Thymus (tissue), 11 donors: ENCODE data around the gene HOXC6. TPM values are rescaled to one million over a fixed set of nuclear protein-coding genes. Genes with fewer than 3 reads are reported as not detected.

Experiments used
- DNase-seq, 9 donors: peaks; one replicate each; pipeline ENCODE4 v3.0.0-alpha.2; 2013; ENCODE audit warnings: low spot score in 9 of 9, low read depth in 6 of 9, missing footprints in 1 of 9
- H3K27ac ChIP-seq, 2 donors: one replicate each; pipeline ENCODE4 v1.5.1; 2013; ENCODE audit warnings: control low read depth in 1 of 2, low read depth in 1 of 2, low read length in 1 of 2, mild to moderate bottlenecking in 1 of 2, moderate library complexity in 1 of 2
- H3K27me3 ChIP-seq, 2 donors: one replicate each; pipeline ENCODE4 v1.5.1; 2013; ENCODE audit warnings: low read length in 1 of 2; ENCODE audit not compliant: control insufficient read depth in 2 of 2, insufficient read depth in 1 of 2
- H3K36me3 ChIP-seq, 2 donors: one replicate each; pipeline ENCODE4 v1.5.1; 2013; ENCODE audit warnings: low read length in 1 of 2, mild to moderate bottlenecking in 1 of 2, moderate library complexity in 1 of 2; ENCODE audit not compliant: control insufficient read depth in 2 of 2, insufficient read depth in 2 of 2
- H3K4me1 ChIP-seq, 2 donors: one replicate each; pipeline ENCODE4 v1.5.1; 2013; ENCODE audit warnings: low read length in 2 of 2; ENCODE audit not compliant: control insufficient read depth in 2 of 2, insufficient read depth in 2 of 2
- H3K4me3 ChIP-seq, 2 donors: one replicate each; pipeline ENCODE4 v1.5.1; 2013; ENCODE audit warnings: low read length in 2 of 2, control low read depth in 1 of 2, mild to moderate bottlenecking in 1 of 2
- H3K9me3 ChIP-seq, 2 donors: one replicate each; pipeline ENCODE4 v1.5.1; 2013; ENCODE audit warnings: low read length in 1 of 2, mild to moderate bottlenecking in 1 of 2; ENCODE audit not compliant: control insufficient read depth in 2 of 2, insufficient read depth in 1 of 2
- WGBS: extraction: QIAGEN DNeasy Blood & Tissue Kit; methylation state at CpG from one replicate; pipeline ENCODE4 v1.1.7; 2013; 5-methylcytosine and 5-hydroxymethylcytosine counted together
- polyA plus RNA-seq: library from polyadenylated mRNA; stranded (reverse); fragments of 200-250 nt; gene quantifications from one replicate; pipeline ENCODE4 v1.2.3, GENCODE V29; 2013
- total RNA-seq: library from RNA; stranded (reverse); fragments of 120-200 nt; gene quantifications from one replicate; pipeline ENCODE4 v1.2.4, GENCODE V29; 2013
- donor health status: healthy.

HOXC6 gene
- total and polyA plus RNA-seq, 2 donors = 0.14 to 0.43 TPM

GRCh38 chr12:54050482-54050810 is 22.2 kb downstream of the HOXC6 start:
- Histone ChIP-seq H3K9me3 (peaks cover 0 to 4% of the 10 kb centered on the region in 2 donors), H3K36me3 (no peaks in the 10 kb centered on the region), H3K4me1 (peaks cover 0 to 6% of the 10 kb centered on the region in 2 donors), H3K27me3 (peaks cover 83 to 99% of the 10 kb centered on the region in 2 donors), H3K4me3 (no peak overlapping the region), H3K27ac (no peak overlapping the region)
- DNase-seq = no peak
- 11% methylated on average over 2 of the region's 2 CpGs for WGBS

GRCh38 chr12:54051026-54051842 is 23.0 kb downstream of the HOXC6 start:
- no peak for DNase-seq
- Histone ChIP-seq H3K4me1 (peaks cover 0 to 6% of the 10 kb centered on the region in 2 donors), H3K9me3 (peaks cover 0 to under 1% of the 10 kb centered on the region in 2 donors), H3K36me3 (no peaks in the 10 kb centered on the region), H3K27ac (no peak overlapping the region), H3K27me3 (peaks cover 85 to 99% of the 10 kb centered on the region in 2 donors), H3K4me3 (no peak overlapping the region)
- WGBS = 16% methylated on average over 12 of the region's 12 CpGs

- Histone ChIP-seq H3K4me3 (no peak overlapping the region), H3K9me3 (no peaks in the 10 kb centered on the region), H3K36me3 (no peaks in the 10 kb centered on the region), H3K27me3 (peaks cover 85 to 99% of the 10 kb centered on the region in 2 donors), H3K27ac (no peak overlapping the region), H3K4me1 (peaks cover 0 to 6% of the 10 kb centered on the region in 2 donors)
- WGBS = 6% methylated on average over 24 of the region's 24 CpGs
- no peak for DNase-seq
Measured at GRCh38 chr12:54051874-54052437, 23.7 kb downstream of the HOXC6 start.

GRCh38 chr12:54052438-54053002 is 24.3 kb downstream of the HOXC6 start:
- H3K36me3 ChIP-seq = no peaks in the 10 kb centered on the region
- H3K27ac ChIP-seq = no peak overlapping the region
- 14% methylated on average over 10 of the region's 10 CpGs for WGBS
- no peaks in the 10 kb centered on the region for H3K9me3 ChIP-seq
- H3K4me3 ChIP-seq = no peak overlapping the region
- H3K27me3 ChIP-seq = peaks cover 87 to 99% of the 10 kb centered on the region in 2 donors
- H3K4me1 ChIP-seq = peaks cover 0 to 6% of the 10 kb centered on the region in 2 donors
- DNase-seq = no peak

- DNase-seq = peak in 1 of 9 donors; percentile 19
- 5% methylated on average over 22 of the region's 22 CpGs for WGBS
- no peak overlapping the region for H3K27ac ChIP-seq
Measured at GRCh38 chr12:54053003-54053750, 24.9 kb downstream of the HOXC6 start.

GRCh38 chr12:54053751-54054741 is 25.8 kb downstream of the HOXC6 start, which contains the start of gene HOXC4:
Gene HOXC4 (plus strand): TSS chr12:54053835. CDS start chr12:54053923, 88 bp downstream.
- WGBS = 8% methylated on average over 52 of the region's 52 CpGs
- DNase-seq = no peak
- Histone ChIP-seq H3K27ac (no peak within 1 kb of the TSS), H3K4me1 (peaks cover 0 to 6% of the 10 kb centered on the region in 2 donors), H3K4me3 (peak within 1 kb of the TSS; percentile 9 to 18), H3K36me3 (no peaks in the 10 kb centered on the region), H3K9me3 (no peaks in the 10 kb centered on the region), H3K27me3 (peaks cover 82 to 99% of the 10 kb centered on the region in 2 donors)

More at GRCh38 chr12:54053003-54053750, 24.9 kb downstream of the HOXC6 start:
- no peaks in the 10 kb centered on the region for H3K36me3 ChIP-seq
- H3K9me3 ChIP-seq = no peaks in the 10 kb centered on the region
- peaks cover 0 to 6% of the 10 kb centered on the region in 2 donors for H3K4me1 ChIP-seq
- H3K27me3 ChIP-seq = peaks cover 85 to 99% of the 10 kb centered on the region in 2 donors
- peak overlapping the region in 1 of 2 donors; percentile 18 for H3K4me3 ChIP-seq

GRCh38 chr12:54054742-54055194 is 26.5 kb downstream of the HOXC6 start:
- Histone ChIP-seq H3K27ac (no peak overlapping the region), H3K9me3 (no peaks in the 10 kb centered on the region), H3K4me3 (no peak overlapping the region), H3K4me1 (peaks cover 0 to 6% of the 10 kb centered on the region in 2 donors), H3K36me3 (no peaks in the 10 kb centered on the region), H3K27me3 (peaks cover 85 to 99% of the 10 kb centered on the region in 2 donors)
- no peak for DNase-seq
- WGBS = 19% methylated on average over 24 of the region's 24 CpGs

- H3K36me3 ChIP-seq = no peaks in the 10 kb centered on the region
- 67% methylated on average over 2 of the region's 2 CpGs for WGBS
- peaks cover 0 to 4% of the 10 kb centered on the region in 2 donors for H3K9me3 ChIP-seq
- DNase-seq = no peak
- peaks cover 86 to 99% of the 10 kb centered on the region in 2 donors for H3K27me3 ChIP-seq
- H3K4me1 ChIP-seq = peaks cover 0 to 6% of the 10 kb centered on the region in 2 donors
- H3K4me3 ChIP-seq = no peak overlapping the region
- H3K27ac ChIP-seq = no peak overlapping the region
Measured at GRCh38 chr12:54055552-54055951, 27.3 kb downstream of the HOXC6 start.
